Amniotic epithelial cell (primary cell): Measurements from ENCODE around the gene TOMM7.

ENCODE experiments used
- DNase-seq: peaks from one replicate; pipeline ENCODE4 v3.0.0-alpha.2; 2010; ENCODE audit warnings: low read depth

Gene TOMM7

GRCh38 chr7:22822486-22823141 is at the start of gene TOMM7:
TOMM7 (minus strand) TSS chr7:22822849; CDS start chr7:22822779, 70 bp downstream.
- peak; percentile 96 for DNase-seq

- DNase-seq = no peak
Observed at GRCh38 chr7:22872096-22872807, 49.6 kb upstream of the TOMM7 start.

- no peak for DNase-seq
Observed at GRCh38 chr7:22871661-22872060, 49.0 kb upstream of the TOMM7 start.

GRCh38 chr7:22868509-22868908 is 45.9 kb upstream of the TOMM7 start:
- no peak for DNase-seq

GRCh38 chr7:22867589-22867988 is 44.9 kb upstream of the TOMM7 start:
- DNase-seq = no peak

GRCh38 chr7:22867003-22867402 is 44.4 kb upstream of the TOMM7 start:
- peak; percentile 7 for DNase-seq

GRCh38 chr7:22865602-22865960 is 42.9 kb upstream of the TOMM7 start:
- no peak for DNase-seq

- DNase-seq = no peak
Observed at GRCh38 chr7:22864855-22865601, 42.4 kb upstream of the TOMM7 start.

- DNase-seq = peak; percentile 21
Observed at GRCh38 chr7:22864301-22864700, 41.7 kb upstream of the TOMM7 start.

GRCh38 chr7:22863156-22863899 is 40.7 kb upstream of the TOMM7 start:
- no peak for DNase-seq

GRCh38 chr7:22861576-22861975 is 38.9 kb upstream of the TOMM7 start:
- DNase-seq = no peak

GRCh38 chr7:22860784-22861482 is 38.3 kb upstream of the TOMM7 start:
- DNase-seq = peak; percentile 12

- peak; percentile 5 for DNase-seq
Observed at GRCh38 chr7:22860337-22860736, 37.7 kb upstream of the TOMM7 start.

GRCh38 chr7:22859641-22860290 is 37.1 kb upstream of the TOMM7 start:
- DNase-seq = peak; percentile 72

GRCh38 chr7:22858640-22859561 is 36.3 kb upstream of the TOMM7 start:
- peak; percentile 99 for DNase-seq

GRCh38 chr7:22858274-22858639 is 35.6 kb upstream of the TOMM7 start:
- peak; percentile 60 for DNase-seq

GRCh38 chr7:22856416-22856815 is 33.8 kb upstream of the TOMM7 start:
- peak; percentile 10 for DNase-seq

- DNase-seq = no peak
Observed at GRCh38 chr7:22855049-22855392, 32.4 kb upstream of the TOMM7 start.

GRCh38 chr7:22854158-22855048 is 31.8 kb upstream of the TOMM7 start:
- DNase-seq = peak; percentile 68
